T-helper 22 cell (primary cell): ENCODE data around the gene CRMP1.
"Not testable (repeated sequence)": the region's sequence is repeated elsewhere in the genome, so short reads cannot be mapped to it uniquely, and the experiment has no call there.

Source experiments
- DNase-seq: peaks from one replicate; pipeline ENCODE4 v3.0.0-alpha.2; 2020; ENCODE audit warnings: low read depth

The CRMP1 gene

GRCh38 chr4:5822619-5823018 is 70.3 kb downstream of the CRMP1 start:
- no peak for DNase-seq

GRCh38 chr4:5821665-5822358 is 71.1 kb downstream of the CRMP1 start:
- no peak for DNase-seq

- no peak for DNase-seq
Observed at GRCh38 chr4:5816851-5817375, 76.0 kb downstream of the CRMP1 start.

- DNase-seq, result no peak
Observed at GRCh38 chr4:5816101-5816500, 76.8 kb downstream of the CRMP1 start.

GRCh38 chr4:5815641-5816040 is 77.2 kb downstream of the CRMP1 start:
- DNase-seq, result no peak

GRCh38 chr4:5814421-5814820 is 78.5 kb downstream of the CRMP1 start:
- DNase-seq, result no peak

- no peak for DNase-seq
Observed at GRCh38 chr4:5813882-5814255, 79.0 kb downstream of the CRMP1 start.

- DNase-seq, result no peak
Observed at GRCh38 chr4:5812506-5813229, 80.2 kb downstream of the CRMP1 start.

- not testable (repeated sequence) for DNase-seq
Observed at GRCh38 chr4:5812057-5812456, 80.8 kb downstream of the CRMP1 start.

- no peak for DNase-seq
Observed at GRCh38 chr4:5810770-5811430, 82.0 kb downstream of the CRMP1 start.

GRCh38 chr4:5810151-5810550 is 82.7 kb downstream of the CRMP1 start:
- DNase-seq, result no peak

- no peak for DNase-seq
Observed at GRCh38 chr4:5809216-5809776, 83.6 kb downstream of the CRMP1 start.

GRCh38 chr4:5808081-5808741 is 84.7 kb downstream of the CRMP1 start:
- no peak for DNase-seq

- no peak for DNase-seq
Observed at GRCh38 chr4:5805270-5805669, 87.6 kb downstream of the CRMP1 start.

- DNase-seq, result no peak
Observed at GRCh38 chr4:5804656-5805055, 88.2 kb downstream of the CRMP1 start.

GRCh38 chr4:5802565-5802964 is 90.3 kb downstream of the CRMP1 start:
- DNase-seq, result no peak

- no peak for DNase-seq
Observed at GRCh38 chr4:5801696-5802095, 91.2 kb downstream of the CRMP1 start.

- DNase-seq, result no peak
Observed at GRCh38 chr4:5800496-5800895, 92.4 kb downstream of the CRMP1 start.

GRCh38 chr4:5799406-5799805 is 93.5 kb downstream of the CRMP1 start:
- no peak for DNase-seq

GRCh38 chr4:5798946-5799345 is 93.9 kb downstream of the CRMP1 start:
- no peak for DNase-seq

- DNase-seq, result no peak
Observed at GRCh38 chr4:5798462-5798861, 94.4 kb downstream of the CRMP1 start.

- no peak for DNase-seq
Observed at GRCh38 chr4:5797866-5798265, 95.0 kb downstream of the CRMP1 start.
